Stimulated activated CD8-positive, alpha-beta memory T cell treated with anti-CD3 and anti-CD28 coated beads, Interleukin-4, amount 100 ng/mL, for 4 hours (primary cell): ENCODE data around the gene PIGU.
"Not testable (repeated sequence)": the region's sequence is repeated elsewhere in the genome, so short reads cannot be mapped to it uniquely, and the experiment has no call there.

ENCODE experiments used
- DNase-seq, 2 donors: peaks; one replicate each; pipeline ENCODE4 v3.0.0-alpha.2; 2020; ENCODE audit warnings: low read depth in 2 of 2, low spot score in 1 of 2

The PIGU gene

GRCh38 chr20:34624629-34625028, 52.3 kb downstream of the PIGU start:
- no peak for DNase-seq

DNA sequence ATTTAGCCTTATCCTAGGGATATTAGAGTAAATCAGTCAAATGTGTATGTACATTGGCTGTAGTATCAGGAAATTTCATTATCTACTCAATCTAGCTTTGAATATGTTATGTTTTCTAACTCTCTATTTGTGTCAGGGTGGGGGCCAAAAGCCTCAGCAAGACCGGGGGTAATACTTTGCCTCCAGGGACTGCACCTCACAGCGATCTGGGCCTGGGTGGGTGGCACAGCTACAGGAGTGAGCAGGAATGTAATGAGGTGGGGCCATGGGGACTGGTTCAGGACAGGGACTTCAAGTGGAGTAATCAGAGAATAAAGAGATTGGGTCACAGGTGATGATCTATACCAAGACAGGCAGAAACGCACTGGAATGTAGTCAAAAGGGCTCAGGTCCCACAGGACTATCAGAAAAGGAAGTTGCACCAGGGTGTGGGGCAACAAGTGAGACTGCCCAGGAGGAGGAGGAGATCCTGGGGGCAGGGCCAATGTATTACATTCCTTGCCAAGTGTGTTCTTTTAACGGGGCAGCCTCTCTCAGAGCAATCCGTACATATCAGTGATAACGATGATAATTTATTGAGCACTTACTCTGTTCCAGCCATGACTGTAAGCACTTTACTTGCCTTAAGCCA, 54.0 kb downstream of the PIGU start:
- no peak for DNase-seq

DNA sequence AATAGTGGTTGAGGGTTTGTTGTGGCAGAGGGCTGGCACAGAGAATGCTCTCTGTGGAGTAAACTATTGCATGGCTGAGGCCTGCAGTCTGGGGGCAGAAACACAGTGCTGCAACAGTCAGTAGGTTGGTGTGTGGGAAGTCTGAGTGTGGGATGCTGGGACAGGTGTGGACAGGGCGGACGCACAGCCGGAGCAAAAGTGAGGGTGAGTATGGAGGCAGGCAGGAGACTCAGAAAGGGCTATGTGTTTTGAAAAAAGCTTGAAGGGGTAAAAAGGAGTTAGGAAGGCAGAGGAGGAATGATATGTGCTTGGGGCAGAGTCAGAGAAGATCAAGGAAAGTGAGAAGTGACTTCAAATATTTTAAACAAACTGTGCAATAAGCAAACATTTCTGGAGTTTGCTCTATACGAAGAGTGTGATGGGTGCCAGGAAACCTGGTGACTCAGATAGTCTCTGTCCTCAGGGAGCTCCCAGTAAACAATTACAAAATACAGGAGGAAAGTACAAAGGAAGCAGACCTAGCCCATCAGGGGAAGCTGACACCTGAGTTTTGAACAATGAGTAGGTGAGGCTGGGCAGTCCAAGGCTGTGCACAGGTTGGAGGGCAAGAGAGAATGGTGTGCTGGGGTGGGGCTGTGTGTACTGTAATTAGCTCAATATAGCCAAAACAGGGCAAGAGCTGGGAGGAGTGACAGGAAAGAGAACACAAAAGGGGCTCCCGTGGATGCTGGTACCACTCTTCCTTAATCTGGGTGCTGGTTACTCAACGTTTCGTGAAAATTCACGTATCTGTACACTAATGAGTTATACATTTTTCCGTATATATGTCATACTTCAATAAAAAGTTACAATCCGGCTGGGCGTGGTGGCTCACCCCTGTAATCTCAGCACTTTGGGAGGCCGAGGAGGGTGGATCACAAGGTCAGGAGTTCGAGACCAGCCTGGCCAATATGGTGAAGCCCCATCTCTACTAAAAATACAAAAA, 55.2 kb downstream of the PIGU start:
- DNase-seq: no peak

DNA sequence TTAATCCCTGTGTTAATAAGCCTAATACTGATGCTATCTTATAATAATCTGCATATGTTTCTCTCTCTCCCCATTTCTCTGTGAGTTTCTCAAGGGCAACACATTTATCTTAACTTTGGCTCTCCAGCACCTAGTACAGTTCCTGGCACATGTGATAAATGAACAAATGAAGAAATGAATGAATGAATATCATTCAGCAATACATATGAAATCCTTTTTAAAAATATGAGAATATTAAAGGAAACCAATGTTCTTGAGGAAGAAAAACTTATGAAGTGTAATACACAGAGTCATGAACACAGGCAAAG, 55.9 kb downstream of the PIGU start:
- no peak for DNase-seq

DNA sequence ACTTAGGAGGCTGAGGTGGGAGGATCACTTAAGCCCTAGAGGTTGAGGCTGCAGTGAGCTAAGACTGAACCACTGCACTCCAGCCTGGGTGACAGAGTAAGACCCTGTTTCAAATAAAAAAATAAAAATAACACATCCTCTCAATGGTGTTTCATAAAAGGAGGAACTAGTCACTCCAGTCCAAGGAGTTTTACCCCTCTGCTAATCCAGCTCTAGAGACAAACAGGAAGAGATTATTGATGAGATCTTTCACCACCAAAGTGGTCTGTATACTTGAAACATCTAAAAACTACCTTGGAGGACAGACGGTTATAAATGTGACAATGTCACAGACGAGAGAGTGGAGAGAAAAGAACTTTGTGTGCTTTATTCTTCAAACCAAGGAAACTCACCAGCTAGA, 58.2 kb downstream of the PIGU start:
- DNase-seq: no peak

- not testable (repeated sequence) for DNase-seq
These were observed 60.0 kb downstream of the PIGU start for GRCh38 chr20:34616913-34617312.

DNA sequence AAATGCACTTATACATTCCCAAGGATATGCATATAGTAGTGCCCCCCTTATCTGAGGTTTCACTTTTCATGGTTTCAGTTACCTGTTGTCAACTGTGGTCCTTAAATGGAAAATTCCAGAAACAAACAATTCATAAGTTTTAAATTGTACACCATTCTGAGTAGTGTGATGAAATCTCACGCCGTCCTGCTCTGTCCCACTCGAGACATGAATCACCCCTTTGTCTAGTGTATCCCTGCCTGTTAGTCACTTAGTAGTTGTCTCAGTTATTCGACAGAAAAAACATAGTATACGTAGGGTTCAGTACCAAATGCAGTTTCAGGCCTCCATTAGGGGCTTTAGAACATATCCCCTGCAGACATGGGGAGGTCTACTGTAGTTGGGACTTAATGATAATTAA, 61.4 kb downstream of the PIGU start:
- DNase-seq: no peak

DNA sequence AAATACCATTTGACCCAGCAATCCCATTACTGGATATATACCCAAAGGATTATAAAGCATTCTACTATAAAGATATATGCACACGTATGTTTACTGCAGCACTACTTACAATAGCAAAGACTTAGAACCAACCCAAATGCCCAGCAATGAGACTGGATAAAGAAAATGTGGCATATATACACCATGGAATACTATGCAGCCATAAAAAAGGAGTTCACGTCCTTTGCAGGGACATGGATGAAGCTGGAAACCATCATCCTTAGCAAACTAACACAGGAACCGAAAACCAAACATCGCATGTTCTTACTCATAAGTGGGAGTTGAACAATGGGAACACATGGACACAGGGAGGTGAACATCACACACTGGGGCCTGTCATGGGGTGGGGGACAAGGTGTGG, 64.9 kb downstream of the PIGU start:
- not testable (repeated sequence) for DNase-seq

GRCh38 chr20:34607066-34607465, 69.8 kb downstream of the PIGU start:
- no peak for DNase-seq

GRCh38 chr20:34604980-34605788, 71.7 kb downstream of the PIGU start:
- no peak for DNase-seq

- DNase-seq: no peak
These were observed 75.8 kb downstream of the PIGU start for GRCh38 chr20:34600892-34601653.

DNA sequence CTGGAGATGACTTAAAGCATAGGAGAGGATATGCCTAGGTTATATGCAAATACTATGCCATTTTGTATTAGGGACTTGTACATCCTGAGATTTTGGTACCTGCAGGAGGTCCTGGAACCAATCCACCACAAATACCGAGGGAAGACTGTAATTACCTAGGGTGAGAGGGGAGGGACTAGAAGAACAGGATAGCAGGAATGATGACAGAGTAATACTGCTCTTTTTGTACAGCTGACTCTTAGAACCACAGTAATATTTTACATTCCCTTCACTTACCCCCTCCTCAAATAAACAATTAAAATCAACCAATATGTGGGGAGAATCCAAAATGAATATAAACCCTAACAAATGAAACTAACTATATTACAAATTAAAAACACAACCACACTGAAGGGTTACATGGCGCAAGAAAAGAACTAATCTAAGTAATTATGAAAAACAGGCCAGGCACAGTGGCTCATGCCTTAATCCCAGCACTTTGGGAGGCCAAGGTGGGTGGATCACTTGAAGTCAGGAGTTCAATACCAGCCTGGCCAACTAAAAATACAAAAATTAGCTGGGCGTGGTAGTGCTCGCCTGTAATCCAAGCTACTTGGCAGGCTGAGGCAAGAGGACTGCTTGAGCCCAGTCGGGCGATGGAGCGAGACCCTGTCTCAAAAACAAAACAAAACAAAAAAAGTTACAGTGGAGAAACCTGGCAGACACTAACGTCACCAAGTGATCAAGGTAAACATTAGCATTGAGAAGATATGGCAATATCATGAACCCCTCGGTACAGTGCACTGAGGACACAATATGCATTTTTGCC, 81.3 kb downstream of the PIGU start:
- DNase-seq: no peak

- DNase-seq: no peak
These were observed 90.3 kb downstream of the PIGU start for GRCh38 chr20:34586488-34587163.

DNA sequence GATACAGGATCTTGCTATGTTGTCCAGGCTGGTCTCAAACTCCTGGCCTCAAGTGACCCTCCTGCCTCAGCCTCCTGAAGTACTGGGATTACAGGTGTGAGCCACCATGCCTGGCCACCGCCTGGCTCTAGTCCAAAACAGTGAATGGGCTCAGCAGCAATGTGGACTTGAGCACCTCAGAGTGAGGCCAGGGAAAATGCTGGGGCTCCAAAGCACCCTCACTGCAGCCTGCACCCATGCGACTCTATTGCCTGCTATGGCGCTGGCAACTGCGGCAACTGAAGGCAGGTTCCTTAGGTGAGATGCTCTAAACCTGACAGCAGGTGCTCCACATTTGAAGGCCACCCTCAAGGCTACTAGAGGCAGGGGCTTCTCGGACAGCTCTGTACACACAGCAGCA, 91.9 kb downstream of the PIGU start:
- DNase-seq: no peak

DNA sequence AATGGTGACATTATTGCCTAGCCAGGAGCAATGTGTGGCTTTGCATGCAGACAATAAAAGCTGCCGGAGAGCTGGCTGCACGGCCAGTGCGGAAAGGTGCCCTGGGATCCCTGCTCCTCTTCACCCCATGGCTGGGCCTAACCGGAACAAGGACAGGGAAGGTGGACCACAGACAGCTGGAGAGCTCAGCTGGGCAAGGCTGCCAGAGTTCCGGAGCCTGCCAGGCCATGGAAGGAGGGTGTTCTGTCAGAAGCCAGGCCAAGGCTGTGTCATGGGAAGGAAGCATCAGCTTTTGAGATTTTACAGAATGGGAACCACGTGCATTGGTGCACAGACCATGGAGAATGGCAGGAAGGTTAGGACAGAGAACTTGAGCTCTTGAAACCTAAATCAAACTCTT, 93.3 kb downstream of the PIGU start:
- DNase-seq: no peak

DNA sequence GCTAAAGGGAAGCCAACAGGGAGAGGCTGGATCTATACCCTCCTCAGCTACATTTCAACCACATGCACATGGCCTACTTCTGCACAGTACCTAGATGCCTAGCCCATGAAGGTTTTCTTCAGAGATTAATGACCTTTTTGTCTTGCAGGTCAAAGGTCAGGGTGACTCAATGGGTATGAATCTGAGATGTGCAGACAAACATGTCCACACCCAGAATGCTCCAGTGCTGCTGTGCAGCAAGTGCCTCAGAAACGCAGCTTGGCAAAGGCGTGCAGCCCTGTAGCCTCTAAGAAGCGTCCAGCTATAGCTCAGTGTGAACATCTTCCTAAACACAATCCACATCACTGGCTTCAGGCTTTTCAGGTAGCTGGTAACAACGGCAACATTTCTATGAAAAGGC, 94.0 kb downstream of the PIGU start:
- no peak for DNase-seq

DNA sequence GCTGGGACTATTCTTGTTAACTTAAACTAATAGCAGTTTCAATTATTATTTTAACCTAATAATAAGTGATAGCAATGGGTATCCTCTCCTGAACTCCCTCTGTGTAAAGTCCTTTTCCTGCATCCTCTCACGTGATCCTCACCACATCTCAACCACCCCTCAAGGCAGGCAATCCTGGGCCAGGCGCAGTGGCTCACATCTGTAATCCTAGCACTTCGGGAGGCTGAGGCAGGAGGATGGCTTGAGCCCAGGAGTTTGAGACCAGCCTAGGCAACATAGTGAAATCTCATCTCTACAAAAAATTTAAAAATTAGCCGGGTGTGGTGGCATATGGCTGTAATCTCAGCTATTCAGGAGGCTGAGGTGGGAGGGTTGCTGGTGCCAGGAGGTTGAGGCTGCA, 94.7 kb downstream of the PIGU start:
- DNase-seq: no peak

- no peak for DNase-seq
These were observed 95.3 kb downstream of the PIGU start for GRCh38 chr20:34581341-34582184.
